ENCODE results near the gene ZNF708. TPM values are rescaled to one million over a fixed set of nuclear protein-coding genes. Genes with fewer than 3 reads are reported as not detected.
"Not testable (repeated sequence)": the region's sequence is repeated elsewhere in the genome, so short reads cannot be mapped to it uniquely, and the experiment has no call there.

ZNF708 gene
- 10 to 100 TPM in 1 of 2 donors, 1 to 10 TPM in 1; 8.9 to 11.8 TPM for total RNA-seq

DNA sequence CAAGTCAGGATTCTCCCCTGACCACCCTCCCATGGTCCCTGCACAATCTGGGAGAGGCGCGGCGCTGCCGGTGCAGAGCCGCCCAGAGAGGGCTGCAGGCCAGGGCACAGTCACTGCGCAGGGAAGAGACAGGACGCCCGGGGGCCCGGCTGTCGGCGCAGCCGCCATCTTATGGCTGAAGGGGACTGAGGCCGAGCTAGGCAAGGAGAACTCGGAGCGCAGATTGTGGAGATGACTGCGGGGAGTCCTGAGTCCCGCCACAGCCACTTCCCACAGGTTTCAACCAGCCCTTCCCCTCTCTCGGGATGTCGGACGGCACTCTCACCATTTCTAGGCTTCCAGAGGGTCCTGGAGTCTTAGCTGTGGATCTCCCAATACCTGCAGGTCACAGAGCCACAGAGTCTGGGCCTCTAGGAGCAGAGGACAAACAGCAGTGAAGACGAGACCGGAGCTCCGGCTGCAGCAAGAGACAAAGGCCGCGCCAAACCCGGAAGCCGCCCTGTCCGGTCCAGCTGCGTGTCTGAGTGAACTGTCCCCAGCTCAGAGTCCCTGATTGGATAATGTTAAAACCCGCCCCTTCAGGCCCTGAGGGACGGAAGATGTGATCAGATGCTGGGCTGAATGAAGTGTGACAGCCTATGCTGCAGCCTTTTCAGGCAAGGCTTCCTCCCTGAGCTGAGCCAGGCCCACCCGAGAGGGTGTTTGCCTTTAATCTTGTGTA is at the start of gene ZNF708:
ZNF708 (minus strand) TSS at position 526 of the 721 bp plus-strand sequence; CDS start at position 328, 198 bp downstream.
- H3K36me3 Mint-ChIP-seq (ENCODE audit: low read depth), result peaks cover 51% of the 10 kb centered on the region
- peak within 1 kb of the TSS; percentile 99 for H3K4me3 Mint-ChIP-seq
- H3K27me3 Mint-ChIP-seq, result no peaks in the 10 kb centered on the region
- ATAC-seq (replicated peaks), result peak; percentile 100
- peaks cover 5% of the 10 kb centered on the region for H3K9me3 Mint-ChIP-seq
- peaks cover 23% of the 10 kb centered on the region for H3K4me1 Mint-ChIP-seq
- peak within 1 kb of the TSS; percentile 100 for H3K27ac Mint-ChIP-seq

DNA sequence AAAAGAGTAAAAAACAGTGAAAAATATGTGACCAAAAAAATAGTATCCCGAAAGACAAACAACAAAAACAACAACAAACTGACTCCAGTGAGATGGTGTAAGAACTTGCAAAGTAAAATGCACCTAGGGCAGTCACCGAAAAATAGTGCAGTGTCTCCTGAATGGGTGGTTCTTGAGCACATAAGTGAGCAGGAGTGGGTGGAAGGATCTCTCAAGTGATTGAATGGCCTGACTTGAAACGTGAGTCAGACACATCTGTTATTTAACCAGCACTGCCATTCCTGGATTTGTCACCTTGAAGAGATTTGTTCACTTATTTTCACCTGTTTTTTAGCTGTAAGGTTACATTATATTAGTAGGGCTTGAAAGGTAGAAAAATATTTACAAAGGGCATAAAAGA is 33.1 kb upstream of the ZNF708 start:
- ATAC-seq (replicated peaks), result no peak
- no peaks in the 10 kb centered on the region for H3K4me1 Mint-ChIP-seq
- peaks cover 67% of the 10 kb centered on the region for H3K36me3 Mint-ChIP-seq (ENCODE audit: low read depth)
- no peaks in the 10 kb centered on the region for H3K27me3 Mint-ChIP-seq
- no peak overlapping the region for H3K4me3 Mint-ChIP-seq
- H3K9me3 Mint-ChIP-seq, result peaks cover 3% of the 10 kb centered on the region
- H3K27ac Mint-ChIP-seq, result no peak overlapping the region

DNA sequence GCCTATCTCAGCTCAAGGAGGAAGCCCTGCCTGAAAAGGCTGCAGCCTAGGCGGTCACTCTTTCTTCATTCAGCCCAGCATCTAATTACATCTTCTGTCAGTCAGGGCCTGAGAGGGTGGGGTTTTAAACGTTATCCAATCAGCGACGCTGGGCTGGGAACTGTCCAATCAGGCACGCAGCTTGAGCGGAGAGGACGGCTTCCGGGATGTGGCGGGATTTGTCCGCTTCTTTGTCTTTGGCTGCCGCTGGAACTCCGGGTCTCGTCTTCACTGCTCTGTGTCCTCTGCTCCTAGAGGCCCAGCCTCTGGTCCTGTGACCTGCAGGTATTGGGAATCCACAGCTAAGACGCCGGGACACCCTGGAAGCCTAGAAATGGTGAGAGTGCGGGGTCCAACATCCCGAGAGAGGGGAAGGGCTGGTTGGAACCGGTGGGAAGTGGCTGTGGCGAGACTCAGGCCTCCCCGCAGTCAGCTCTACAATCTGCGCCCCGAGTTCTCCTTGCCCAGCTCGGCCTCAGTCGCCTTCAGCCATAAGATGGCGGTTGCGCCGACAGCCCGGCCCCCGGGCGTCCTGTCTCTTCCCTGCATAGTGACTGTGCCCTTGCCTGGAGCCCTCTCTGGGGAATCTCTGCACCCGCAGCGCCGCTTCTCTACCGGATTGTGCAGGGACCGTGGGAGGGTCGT is 29.7 kb upstream of the ZNF708 start, which contains the start of gene ZNF738:
ZNF738 (plus strand) TSS at position 233 of the 684 bp plus-strand sequence; CDS start at position 374, 141 bp downstream.
- H3K9me3 Mint-ChIP-seq, result no peaks in the 10 kb centered on the region
- peak; percentile 99 for ATAC-seq (replicated peaks)
- no peaks in the 10 kb centered on the region for H3K27me3 Mint-ChIP-seq
- H3K4me1 Mint-ChIP-seq, result no peaks in the 10 kb centered on the region
- H3K36me3 Mint-ChIP-seq (ENCODE audit: low read depth), result peaks cover 36% of the 10 kb centered on the region
- peak within 1 kb of the TSS; percentile 96 for H3K4me3 Mint-ChIP-seq
- H3K27ac Mint-ChIP-seq, result peak within 1 kb of the TSS; percentile 93

DNA sequence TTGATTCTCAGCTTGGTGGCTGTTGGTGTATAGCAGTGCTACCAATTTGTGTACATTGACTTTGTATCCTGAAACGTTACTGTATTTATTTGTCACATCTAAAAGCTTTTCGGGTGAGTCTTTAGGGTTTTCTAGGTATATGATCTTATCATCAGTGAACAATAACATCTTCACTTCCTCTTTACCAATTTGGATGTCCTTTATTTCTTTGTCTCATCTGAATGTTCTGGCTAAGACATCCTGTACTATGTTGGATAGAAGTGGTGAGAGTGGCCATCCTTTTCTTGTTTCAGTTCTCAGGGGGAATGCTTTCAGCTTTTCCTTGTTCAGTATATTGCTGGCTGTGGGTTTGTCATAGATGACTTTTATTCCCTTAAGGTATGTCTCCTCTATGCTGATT is 23.6 kb upstream of the ZNF708 start:
- Mint-ChIP-seq H3K27me3 (no peaks in the 10 kb centered on the region), H3K27ac (no peak overlapping the region), H3K9me3 (peaks cover 7% of the 10 kb centered on the region), H3K4me1 (peaks cover 5% of the 10 kb centered on the region), H3K4me3 (no peak overlapping the region), H3K36me3 (ENCODE audit: low read depth) (no peaks in the 10 kb centered on the region)
- no peak for ATAC-seq (replicated peaks)

DNA sequence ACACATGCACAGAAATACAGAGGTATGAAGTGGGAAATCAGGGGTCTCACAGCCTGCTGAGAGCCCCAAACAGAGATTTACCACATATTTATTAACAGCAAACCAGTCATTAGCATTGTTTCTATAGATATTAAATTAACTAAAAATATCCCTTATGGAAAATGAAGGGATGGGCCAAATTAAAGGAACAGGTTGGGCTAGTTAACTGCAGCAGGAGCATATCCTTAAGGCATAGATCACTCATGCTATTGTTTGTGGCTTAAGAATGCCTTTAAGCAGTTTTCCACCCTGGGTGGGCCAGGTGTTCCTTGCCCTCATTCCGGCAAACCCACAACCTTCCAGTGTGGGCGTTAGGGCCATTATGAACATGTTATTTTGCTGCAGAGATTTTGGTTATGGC is 15.6 kb upstream of the ZNF708 start:
- H3K4me3 Mint-ChIP-seq; H3K36me3 Mint-ChIP-seq (ENCODE audit: low read depth); ATAC-seq (replicated peaks); H3K27me3 Mint-ChIP-seq; H3K4me1 Mint-ChIP-seq; H3K27ac Mint-ChIP-seq; H3K9me3 Mint-ChIP-seq: not testable (repeated sequence)

DNA sequence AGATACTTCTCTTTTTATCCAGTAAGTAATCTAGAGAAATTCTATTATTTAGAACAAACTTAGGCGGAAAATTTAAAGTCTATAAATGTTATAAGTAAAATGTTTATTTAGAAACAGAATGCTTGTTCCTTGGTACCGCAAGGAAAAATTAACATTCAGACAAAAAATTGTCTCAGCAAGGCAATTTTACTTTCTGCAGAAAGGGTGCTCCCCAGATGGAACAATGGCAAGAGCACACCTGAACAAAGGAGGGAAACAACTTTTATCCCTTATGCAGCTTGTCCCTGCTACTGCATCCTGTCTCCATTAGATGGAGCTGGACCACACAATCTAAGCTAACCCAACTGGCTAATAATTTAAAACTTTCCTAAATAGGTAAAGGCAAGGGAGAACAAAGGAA is 6.5 kb upstream of the ZNF708 start:
- Mint-ChIP-seq H3K36me3 (ENCODE audit: low read depth) (no peaks in the 10 kb centered on the region), H3K4me1 (no peaks in the 10 kb centered on the region), H3K4me3 (no peak overlapping the region), H3K27ac (no peak overlapping the region), H3K9me3 (peaks cover 19% of the 10 kb centered on the region), H3K27me3 (peaks cover 3% of the 10 kb centered on the region)
- no peak for ATAC-seq (replicated peaks)

DNA sequence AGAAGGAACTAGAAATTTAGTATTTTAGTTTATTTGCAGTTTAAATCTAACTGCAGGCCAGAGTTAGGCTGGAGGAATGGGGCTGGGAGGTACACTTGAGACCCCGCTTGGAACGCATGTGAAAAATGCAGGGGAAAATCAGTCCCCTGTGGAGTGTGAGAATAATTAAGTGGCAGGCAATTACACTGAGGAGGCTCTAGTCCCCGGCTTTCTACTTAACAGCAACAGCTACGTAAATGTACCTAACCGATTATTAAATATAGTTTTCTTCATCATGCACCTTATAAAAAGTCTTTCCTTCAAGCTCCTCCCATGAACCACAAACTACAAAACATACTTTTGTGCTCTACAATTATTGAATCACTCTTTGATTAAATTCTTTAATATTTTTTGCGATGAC is 804 bp downstream of the ZNF708 start:
- Mint-ChIP-seq H3K9me3 (peaks cover 5% of the 10 kb centered on the region), H3K36me3 (ENCODE audit: low read depth) (peaks cover 57% of the 10 kb centered on the region), H3K4me3 (peak overlapping the region; percentile 99), H3K4me1 (peaks cover 25% of the 10 kb centered on the region), H3K27me3 (no peaks in the 10 kb centered on the region), H3K27ac (peak overlapping the region; percentile 100)
- ATAC-seq (replicated peaks), result no peak

DNA sequence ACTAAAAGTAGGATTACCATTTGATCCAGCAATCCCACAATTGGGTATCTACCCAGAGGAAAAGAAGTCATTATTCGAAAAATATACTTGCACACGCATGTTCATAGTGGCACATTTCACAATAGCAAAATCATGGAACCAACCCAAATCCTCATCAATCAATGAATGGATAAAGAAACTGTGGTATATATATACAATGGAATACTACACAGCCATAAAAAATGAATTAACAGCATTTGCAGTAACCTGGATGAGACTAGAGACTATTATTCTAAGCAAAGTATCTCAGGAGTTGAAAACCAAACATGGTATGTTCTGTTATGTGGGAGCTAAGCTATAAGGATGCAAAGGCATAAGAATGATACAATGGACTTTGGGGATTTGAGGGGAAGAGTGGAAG is 3.0 kb downstream of the ZNF708 start:
- peaks cover 76% of the 10 kb centered on the region for H3K36me3 Mint-ChIP-seq (ENCODE audit: low read depth)
- no peak overlapping the region for H3K27ac Mint-ChIP-seq
- no peak for ATAC-seq (replicated peaks)

DNA sequence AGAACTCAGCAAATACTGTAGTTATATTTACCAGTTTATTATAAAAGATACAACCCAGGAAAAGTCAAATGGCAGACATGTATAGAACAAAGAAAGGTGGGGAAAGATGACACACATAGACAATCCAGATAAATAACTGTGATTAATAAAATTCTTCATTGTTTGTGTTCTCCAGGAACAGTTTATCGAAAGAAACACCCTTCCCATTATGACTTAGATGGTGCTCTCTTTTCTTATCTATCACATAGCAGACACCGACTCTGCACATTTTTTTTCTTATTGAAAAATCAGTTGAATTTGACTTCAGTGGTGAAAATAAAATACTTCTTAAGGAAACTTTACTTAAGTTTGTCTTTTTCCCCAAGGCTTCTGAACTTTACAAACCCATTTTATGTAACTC is 6.2 kb downstream of the ZNF708 start:
- Mint-ChIP-seq H3K4me1 (peaks cover 38% of the 10 kb centered on the region), H3K9me3 (peaks cover 5% of the 10 kb centered on the region), H3K27ac (no peak overlapping the region), H3K36me3 (ENCODE audit: low read depth) (peaks cover 84% of the 10 kb centered on the region), H3K27me3 (no peaks in the 10 kb centered on the region), H3K4me3 (no peak overlapping the region)
- no peak for ATAC-seq (replicated peaks)

More for the DNA sequence above, 3.0 kb downstream of the ZNF708 start:
- Mint-ChIP-seq H3K27me3 (no peaks in the 10 kb centered on the region), H3K4me1 (peaks cover 36% of the 10 kb centered on the region), H3K9me3 (peaks cover 5% of the 10 kb centered on the region), H3K4me3 (peak overlapping the region; percentile 34)

DNA sequence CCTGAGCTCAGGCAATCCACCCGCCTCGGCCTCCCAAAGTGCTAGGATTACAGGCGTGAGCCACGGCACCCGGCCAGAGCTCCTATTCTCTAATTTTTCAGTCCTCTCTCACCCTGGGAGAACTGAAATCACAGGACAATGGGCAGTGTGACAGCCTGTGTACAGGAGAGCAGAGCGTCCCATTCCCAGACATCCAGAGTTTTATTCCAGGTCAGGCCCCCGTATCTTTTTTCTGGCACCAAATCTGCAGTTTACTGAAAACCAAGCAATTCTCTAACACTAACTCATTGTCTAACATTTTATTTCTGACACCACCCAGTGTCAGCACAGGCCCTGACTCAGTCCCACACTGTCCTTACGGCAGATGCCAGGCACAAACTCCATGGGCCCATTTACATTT is 6.7 kb downstream of the ZNF708 start:
- H3K9me3 Mint-ChIP-seq, result peaks cover 5% of the 10 kb centered on the region
- no peak for ATAC-seq (replicated peaks)
- H3K27me3 Mint-ChIP-seq, result no peaks in the 10 kb centered on the region
- H3K4me1 Mint-ChIP-seq, result peaks cover 33% of the 10 kb centered on the region
- peaks cover 84% of the 10 kb centered on the region for H3K36me3 Mint-ChIP-seq (ENCODE audit: low read depth)
- no peak overlapping the region for H3K27ac Mint-ChIP-seq
- no peak overlapping the region for H3K4me3 Mint-ChIP-seq

DNA sequence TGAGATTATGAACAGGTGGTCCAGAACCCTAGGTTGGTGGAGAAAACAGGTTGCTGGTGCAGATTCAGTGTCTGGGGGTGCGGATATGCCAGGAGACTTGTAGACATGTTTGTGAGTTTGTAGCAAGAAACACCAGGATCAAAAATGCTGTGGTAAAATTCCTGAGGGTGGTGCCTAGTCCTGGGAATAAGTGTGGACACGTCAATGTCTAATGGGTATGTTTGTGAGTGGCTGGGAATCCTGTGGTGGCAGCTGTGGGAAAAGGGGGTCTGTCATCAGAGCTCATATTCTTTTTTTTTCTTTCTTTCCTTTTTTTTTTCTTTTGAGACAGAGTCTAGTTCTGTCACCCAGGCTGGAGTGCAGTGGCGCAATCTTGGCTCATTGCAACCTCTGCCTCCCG is 7.2 kb downstream of the ZNF708 start:
- Mint-ChIP-seq H3K9me3 (peaks cover 5% of the 10 kb centered on the region), H3K36me3 (ENCODE audit: low read depth) (peaks cover 84% of the 10 kb centered on the region), H3K27me3 (no peaks in the 10 kb centered on the region), H3K27ac (peak overlapping the region; percentile 10), H3K4me3 (no peak overlapping the region), H3K4me1 (peaks cover 38% of the 10 kb centered on the region)
- ATAC-seq (replicated peaks), result no peak

DNA sequence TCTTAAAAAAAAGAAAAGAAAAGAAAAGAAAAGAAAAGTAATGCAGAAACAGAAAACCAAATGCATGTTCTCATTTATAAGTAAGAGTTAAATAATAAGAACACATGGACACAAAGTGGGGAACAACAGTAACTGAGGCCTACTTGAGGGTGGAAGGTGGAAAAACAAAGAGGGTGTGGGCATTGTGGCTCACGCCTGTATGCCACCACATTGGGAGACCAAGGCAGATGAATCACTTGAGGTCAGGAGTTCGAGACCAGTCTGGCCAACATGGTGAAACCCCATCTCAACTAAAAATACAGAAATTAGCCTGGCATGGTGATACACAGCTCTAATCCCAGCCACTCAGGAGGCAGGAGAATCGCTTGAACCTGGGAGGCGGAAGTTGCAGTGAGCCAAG is 8.1 kb downstream of the ZNF708 start:
- peak; percentile 81 for ATAC-seq (replicated peaks)
- H3K4me3 Mint-ChIP-seq, result peak overlapping the region; percentile 48
- peaks cover 80% of the 10 kb centered on the region for H3K36me3 Mint-ChIP-seq (ENCODE audit: low read depth)
- H3K9me3 Mint-ChIP-seq, result peaks cover 1% of the 10 kb centered on the region
- peaks cover 33% of the 10 kb centered on the region for H3K4me1 Mint-ChIP-seq
- H3K27me3 Mint-ChIP-seq, result no peaks in the 10 kb centered on the region
- H3K27ac Mint-ChIP-seq, result peak overlapping the region; percentile 10

DNA sequence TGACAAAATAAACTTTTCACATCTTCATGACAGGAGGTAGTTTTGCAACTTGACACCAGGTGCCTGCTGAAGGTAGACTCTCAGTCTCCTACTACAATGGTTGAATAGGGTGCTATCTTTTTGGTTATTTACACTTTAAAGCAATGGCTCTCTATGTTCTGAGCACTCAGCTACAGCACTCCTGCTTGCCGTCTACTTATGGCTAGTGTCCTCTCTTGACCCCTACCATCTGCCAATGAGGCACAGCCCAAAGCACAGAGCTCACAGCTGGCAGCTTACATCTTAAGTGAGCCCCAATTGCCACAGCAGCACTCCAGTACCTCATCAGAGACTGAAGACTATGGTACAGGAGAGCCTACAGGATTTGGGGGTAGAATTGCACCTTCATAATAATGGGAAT is 11.4 kb downstream of the ZNF708 start:
- Mint-ChIP-seq H3K9me3 (no peaks in the 10 kb centered on the region), H3K27me3 (no peaks in the 10 kb centered on the region), H3K4me1 (peaks cover 19% of the 10 kb centered on the region)

DNA sequence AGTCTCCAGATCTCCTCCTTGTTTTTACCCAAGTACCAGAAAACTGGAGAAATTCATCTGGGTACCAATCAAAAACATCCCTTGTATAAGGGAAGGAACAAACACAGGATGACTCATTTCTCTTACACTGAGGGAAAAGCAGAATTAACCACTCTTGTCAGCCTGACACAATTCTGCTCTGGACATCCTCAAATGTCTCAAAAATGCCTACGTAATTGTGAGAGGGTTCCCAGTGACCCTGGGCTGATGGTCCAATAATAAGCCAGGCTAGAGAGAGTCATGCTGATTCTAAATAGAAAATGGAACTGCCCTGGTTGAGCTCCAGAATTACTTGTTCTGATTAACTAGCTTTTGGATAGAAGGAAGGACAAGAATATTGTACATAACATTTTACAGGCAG is 14.5 kb downstream of the ZNF708 start:
- Mint-ChIP-seq H3K27me3 (no peaks in the 10 kb centered on the region), H3K36me3 (ENCODE audit: low read depth) (peaks cover 57% of the 10 kb centered on the region), H3K4me1 (peaks cover 6% of the 10 kb centered on the region), H3K27ac (peak overlapping the region; percentile 23), H3K4me3 (no peak overlapping the region), H3K9me3 (no peaks in the 10 kb centered on the region)
- peak; percentile 31 for ATAC-seq (replicated peaks)

More for the DNA sequence above, 11.4 kb downstream of the ZNF708 start:
- no peak for ATAC-seq (replicated peaks)
- H3K36me3 Mint-ChIP-seq (ENCODE audit: low read depth), result peaks cover 69% of the 10 kb centered on the region
- H3K27ac Mint-ChIP-seq, result peak overlapping the region; percentile 41
- no peak overlapping the region for H3K4me3 Mint-ChIP-seq

DNA sequence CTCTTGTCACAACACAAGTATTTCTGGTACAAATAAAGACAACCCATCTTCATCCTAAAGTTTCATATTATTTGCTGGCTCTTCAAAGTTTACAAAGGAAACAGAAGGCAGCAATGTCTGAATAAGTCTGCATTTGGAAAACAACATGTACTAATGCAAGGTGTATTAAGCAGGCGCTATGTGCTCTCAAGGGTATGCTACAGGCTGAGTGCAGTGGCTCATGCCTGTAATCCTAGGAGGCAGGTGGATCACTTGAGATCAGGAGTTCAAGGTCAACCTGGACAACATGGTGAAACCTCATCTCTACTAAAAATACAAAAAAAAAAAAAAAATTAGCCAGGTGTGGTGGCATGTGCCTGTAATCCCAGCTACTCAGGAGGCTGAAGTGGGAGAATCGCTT is 16.4 kb downstream of the ZNF708 start:
- H3K27ac Mint-ChIP-seq; H3K9me3 Mint-ChIP-seq; H3K27me3 Mint-ChIP-seq; H3K4me3 Mint-ChIP-seq; ATAC-seq (replicated peaks): not testable (repeated sequence)
- Mint-ChIP-seq H3K4me1 (peaks cover 12% of the 10 kb centered on the region), H3K36me3 (ENCODE audit: low read depth) (peaks cover 63% of the 10 kb centered on the region)

Data from activated T-helper 17 cell treated with anti-CD3 and anti-CD28 coated beads, Interleukin-2, amount 50 U/mL, for 72 hours (primary cell).